ENCODE results near the gene PRKAG2. TPM values are rescaled to one million over a fixed set of nuclear protein-coding genes. Genes with fewer than 3 reads are reported as not detected.

Gene PRKAG2
- total and polyA plus RNA-seq, 2 of the 13 experiments (the other 11 are each of a cell fraction or from before 2014, with no cell fraction given), result 0.90 to 1.3 TPM

GRCh38 chr7:151706277-151707104 lies 170.4 kb downstream of the PRKAG2 start:
- no peaks in the 10 kb centered on the region for H4K20me1 ChIP-seq (ENCODE audit: insufficient read depth, low read length)
- H3K4me1 ChIP-seq (ENCODE audit: insufficient read depth, low read length), result peaks cover 7% of the 10 kb centered on the region; the same call in 1 of the 2 replicates
- H3K4me2 ChIP-seq (ENCODE audit: low read depth, low read length), result no peak overlapping the region
- intact Hi-C loops (cut with micrococcal nuclease; ENCODE audit: unreplicated experiment) (loop anchor here (5.0 kb wide), 1 partner anchor 134 kb away; no protein-coding TSS in a partner anchor), in situ Hi-C loops (cut with HindIII; ENCODE audit: extremely low pct_ligation_motif_present, low pct_unique_long_range_greater_than_20kb) (loop anchor here (5.0 kb wide), 1 partner anchor 79 kb away; no protein-coding TSS in a partner anchor)
- no peak for TF ChIP-seq TRIM24 (CRISPR knock-in tag; IDR thresholded peaks at IDR 0.05)
- TF ChIP-seq PRDM15 (CRISPR knock-in tag; IDR thresholded peaks at IDR 0.05), result no peak
- TF ChIP-seq FOXO1 (CRISPR knock-in tag; IDR thresholded peaks at IDR 0.05), result no peak
- TF ChIP-seq ATF7-NPFF (CRISPR knock-in tag; IDR thresholded peaks at IDR 0.05; ENCODE audit: low read depth), result no peak
- peaks cover 4 to 12% of the 10 kb centered on the region in 2 experiments; a peak in 3 of 5 replicates for H3K27me3 ChIP-seq (ENCODE audit: control insufficient read depth in 1 of 2, insufficient read depth in 2 of 2, low read length in 2 of 2)
- ChIA-PET CTCF (ENCODE audit: low intra/inter-chr PET ratio, low total read pairs) (interaction anchor here (1.3 kb wide), 1 partner anchor 80 kb away, joined by 8 read pairs; no protein-coding TSS in a partner anchor), POLR2A (no interaction called here)
- H3K9ac ChIP-seq (ENCODE audit: insufficient read depth, low read depth, low read length), result no peak overlapping the region
- no peak overlapping the region for H3K4me3 ChIP-seq (replicated peaks in 1 of 3; ENCODE audit: insufficient read depth in 1 of 3, low read depth in 2 of 3, low read length in 3 of 3)
- H2AFZ ChIP-seq (ENCODE audit: low read length), result no peak overlapping the region
- DNase-seq (ENCODE audit: low spot score) (no peak), ATAC-seq (no peak), FAIRE-seq (no peak)
- H3K9me3 ChIP-seq (ENCODE audit: low read length), result no peaks in the 10 kb centered on the region
- WGBS (ENCODE audit: low lambda C conversion rate), result 49% methylated on average over 10 of the region's 15 CpGs
- H3K36me3 ChIP-seq (replicated peaks in 1 of 2; ENCODE audit: control insufficient read depth in 1 of 2, insufficient read depth in 2 of 2, low read length in 2 of 2), result no peaks in the 10 kb centered on the region
- no TSS peak for BruUV-seq (replicated peaks)
- H3K79me2 ChIP-seq (ENCODE audit: insufficient read depth, low read length), result no peaks in the 10 kb centered on the region
- H3K27ac ChIP-seq (ENCODE audit: extremely low read length, insufficient read depth, low read length), result no peak overlapping the region
